ENCODE measurements around the gene SAPCD2. TPM values are rescaled to one million over a fixed set of nuclear protein-coding genes. Genes with fewer than 3 reads are reported as not detected.
A peak's percentile ranks its signal among the peaks of the same experiment; 100 is the strongest.

Gene SAPCD2
- polyA plus RNA-seq, 1 donor (not counting 4 experiments of a cell fraction or from before 2014, with no cell fraction given): 1.6 TPM

GRCh38 chr9:137087409-137087925 lies 17.1 kb upstream of the SAPCD2 start:
- H3K9ac ChIP-seq (ENCODE audit: control insufficient read depth, extremely low read depth, insufficient read depth, low read length): peak overlapping the region; percentile 82
- H4K20me1 ChIP-seq (ENCODE audit: control insufficient read depth, extremely low read depth, insufficient read depth, low read length): no peaks in the 10 kb centered on the region
- H3K4me2 ChIP-seq (ENCODE audit: control insufficient read depth, extremely low read depth, insufficient read depth, low read depth, low read length): peak overlapping the region; percentile 99
- H3K27ac ChIP-seq (ENCODE audit: control insufficient read depth, insufficient read depth, low read length): peak overlapping the region; percentile 90
- H3K36me3 ChIP-seq (ENCODE audit: control insufficient read depth in 2 of 2, extremely low read depth in 1 of 2, insufficient read depth in 2 of 2, low read length in 2 of 2): peaks cover 4 to 13% of the 10 kb centered on the region in 2 experiments
- H3K9me3 ChIP-seq (ENCODE audit: control insufficient read depth, low read depth, low read length): no peaks in the 10 kb centered on the region
- H3K27me3 ChIP-seq (ENCODE audit: control insufficient read depth, extremely low read depth, insufficient read depth, low read length): no peaks in the 10 kb centered on the region
- no peak for TF ChIP-seq CTCF (optimal IDR thresholded peaks at IDR 0.05 in 1 of 3, IDR thresholded peaks at IDR 0.05 in 1 of 3, conservative IDR thresholded peaks at IDR 0.05 in 1 of 3; ENCODE audit: extremely low read depth in 1 of 3, insufficient read depth in 2 of 3, low read length in 3 of 3)
- TF ChIP-seq EZH2 (IDR thresholded peaks at IDR 0.05; ENCODE audit: low read length): no peak
- FAIRE-seq (no peak), DNase-seq (ENCODE audit: low read depth, low spot score) (no peak)
- dilution Hi-C loops (cut with MboI; ENCODE audit: extremely low pct_ligation_motif_present, low sequenced_read_pairs): no loop called here
- peaks cover 2% of the 10 kb centered on the region for H3K9me1 ChIP-seq (ENCODE audit: control insufficient read depth, extremely low read depth, insufficient read depth, low read length)
- H3K79me2 ChIP-seq (ENCODE audit: control insufficient read depth, insufficient read depth, low read length): peaks cover 8% of the 10 kb centered on the region
- H2AFZ ChIP-seq (ENCODE audit: control insufficient read depth, low read length): peak overlapping the region; percentile 70
- peaks cover 48% of the 10 kb centered on the region for H3K4me1 ChIP-seq (ENCODE audit: control insufficient read depth, extremely low read depth, insufficient read depth, low read length)
- peak overlapping the region; percentile 69 to 93 (median 76) for H3K4me3 ChIP-seq (ENCODE audit: control insufficient read depth in 2 of 3, extremely low read depth in 1 of 3, insufficient read depth in 2 of 3, low read depth in 1 of 3, low read length in 3 of 3)

DNA sequence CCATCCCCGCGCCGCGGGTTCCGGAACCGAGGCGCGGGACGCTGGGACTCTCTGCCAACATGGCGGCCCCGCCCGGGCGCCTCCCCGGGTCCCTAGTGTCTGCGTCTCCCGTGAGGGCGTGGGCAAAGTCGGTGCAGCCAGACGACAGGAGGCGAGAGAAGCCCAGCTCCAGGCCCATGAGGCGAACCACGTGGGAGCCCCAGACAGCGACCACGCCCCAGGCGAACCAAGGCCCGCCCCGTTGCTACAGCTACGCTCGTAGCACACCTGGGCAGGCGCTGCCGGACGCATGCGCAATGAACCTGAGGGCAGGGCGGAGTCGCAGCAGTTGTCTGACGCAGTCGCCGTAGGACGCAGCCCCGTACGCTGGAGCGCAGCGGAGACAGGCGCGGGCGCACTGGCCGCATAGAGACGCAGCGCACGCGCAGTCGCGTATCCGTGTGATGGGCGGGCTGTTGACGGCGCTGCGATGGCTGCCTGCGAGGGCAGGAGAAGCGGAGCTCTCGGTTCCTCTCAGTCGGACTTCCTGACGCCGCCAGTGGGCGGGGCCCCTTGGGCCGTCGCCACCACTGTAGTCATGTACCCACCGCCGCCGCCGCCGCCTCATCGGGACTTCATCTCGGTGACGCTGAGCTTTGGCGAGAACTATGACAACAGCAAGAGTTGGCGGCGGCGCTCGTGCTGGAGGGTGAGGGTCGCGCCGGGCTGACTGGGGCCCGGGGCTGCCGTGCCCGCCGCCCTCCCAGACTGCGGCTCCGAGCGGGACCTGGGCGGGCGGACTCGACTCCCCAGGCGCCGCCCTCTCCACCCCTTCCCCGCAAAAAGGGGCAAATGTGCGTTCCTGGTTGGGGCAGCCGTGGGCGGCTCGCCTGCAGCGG lies 16.4 kb upstream of the SAPCD2 start, which contains the start of gene MAN1B1:
Gene MAN1B1 (plus strand): TSS at position 455 of the 878 bp plus-strand sequence. CDS start 15 bp downstream, at position 470.
- peak within 1 kb of the TSS; percentile 90 for H3K9ac ChIP-seq (ENCODE audit: control insufficient read depth, extremely low read depth, insufficient read depth, low read length)
- peak within 1 kb of the TSS; percentile 99 for H3K4me2 ChIP-seq (ENCODE audit: control insufficient read depth, extremely low read depth, insufficient read depth, low read depth, low read length)
- H3K9me1 ChIP-seq (ENCODE audit: control insufficient read depth, extremely low read depth, insufficient read depth, low read length): peaks cover 2% of the 10 kb centered on the region
- H3K27ac ChIP-seq (ENCODE audit: control insufficient read depth, insufficient read depth, low read length): peak within 1 kb of the TSS; percentile 90
- no peaks in the 10 kb centered on the region for H3K9me3 ChIP-seq (ENCODE audit: control insufficient read depth, low read depth, low read length)
- peak; percentile 98 for DNase-seq (ENCODE audit: low read depth, low spot score)
- no peaks in the 10 kb centered on the region for H4K20me1 ChIP-seq (ENCODE audit: control insufficient read depth, extremely low read depth, insufficient read depth, low read length)
- peak; percentile 85 for FAIRE-seq
- H3K27me3 ChIP-seq (ENCODE audit: control insufficient read depth, extremely low read depth, insufficient read depth, low read length): no peaks in the 10 kb centered on the region
- H3K36me3 ChIP-seq (ENCODE audit: control insufficient read depth in 2 of 2, extremely low read depth in 1 of 2, insufficient read depth in 2 of 2, low read length in 2 of 2): peaks cover 4 to 12% of the 10 kb centered on the region in 2 experiments
- peaks cover 8% of the 10 kb centered on the region for H3K79me2 ChIP-seq (ENCODE audit: control insufficient read depth, insufficient read depth, low read length)
- H3K4me3 ChIP-seq (ENCODE audit: control insufficient read depth in 2 of 3, extremely low read depth in 1 of 3, insufficient read depth in 2 of 3, low read depth in 1 of 3, low read length in 3 of 3): peak within 1 kb of the TSS; percentile 69 to 93 (median 76)
- no peak for TF ChIP-seq EZH2 (IDR thresholded peaks at IDR 0.05; ENCODE audit: low read length)
- no peak for TF ChIP-seq CTCF (optimal IDR thresholded peaks at IDR 0.05 in 1 of 3, IDR thresholded peaks at IDR 0.05 in 1 of 3, conservative IDR thresholded peaks at IDR 0.05 in 1 of 3; ENCODE audit: extremely low read depth in 1 of 3, insufficient read depth in 2 of 3, low read length in 3 of 3)
- H2AFZ ChIP-seq (ENCODE audit: control insufficient read depth, low read length): peak within 1 kb of the TSS; percentile 70
- peaks cover 48% of the 10 kb centered on the region for H3K4me1 ChIP-seq (ENCODE audit: control insufficient read depth, extremely low read depth, insufficient read depth, low read length)
- dilution Hi-C loops (cut with MboI; ENCODE audit: extremely low pct_ligation_motif_present, low sequenced_read_pairs): no loop called here
